H1 (cell line): ENCODE measurements around the gene SLC24A1. TPM values are rescaled to one million over a fixed set of nuclear protein-coding genes. Genes with fewer than 3 reads are reported as not detected.

ENCODE experiments used
- BRCA1 ChIP-seq: IDR thresholded peaks from 2 replicates; pipeline ENCODE4 v1.6.1; 2012; ENCODE audit warnings: low read depth, low read length, improper control_type of control experiment
- polyA plus RNA-seq, 7 experiments: library from polyadenylated mRNA; depleted of rRNA in 3 of 7; stranded (reverse) in 5 of 7; unstranded in 2 of 7; fragments of >200 nt in 5 of 7; fragments of 200-250 nt in 2 of 7; gene quantifications; 1 replicate in 5 of 7; 2 replicates in 1 of 7; 4 replicates in 1 of 7; pipeline versions ENCODE4 v1.2.1 to v1.2.3, GENCODE V29; 2011 to 2013; ENCODE audit warnings: missing spikeins in 2 of 7, mixed read lengths in 2 of 7
- total RNA-seq: library from RNA; stranded (reverse); fragmentation: NEBNext Ultra II Directional; extraction: Animal tissue kit (Norgen Biotek cat#: 25700); gene quantifications from 2 replicates; pipeline ENCODE4 v1.2.1, GENCODE V29; 2021

SLC24A1 gene
- total and polyA plus RNA-seq, 2 of the 8 experiments (the other 6 are each of a cell fraction or from before 2014, with no cell fraction given) = 4.9 to 6.6 TPM

DNA sequence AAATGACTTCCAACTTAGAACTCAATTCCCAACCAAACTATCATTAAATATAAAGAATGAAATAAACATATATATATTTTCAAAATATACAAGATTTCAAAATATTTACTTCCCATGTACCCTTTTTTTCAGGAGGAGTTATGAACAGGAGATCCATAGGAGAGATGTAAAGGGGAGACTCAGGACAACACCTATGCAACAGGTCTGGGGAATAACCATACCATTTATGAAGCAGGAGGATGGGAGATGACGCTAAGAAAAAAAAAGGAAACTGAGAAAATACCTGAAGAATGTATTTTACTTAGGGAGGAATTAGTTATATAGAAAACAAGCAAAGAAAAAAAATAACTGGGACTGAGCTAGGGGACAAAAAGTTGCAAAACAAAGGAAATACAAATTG is 34.6 kb upstream of the SLC24A1 start (continued):
- no peak for TF ChIP-seq BRCA1
